HepG2 (cell line): Measurements from ENCODE around the gene XPO5. TPM values are rescaled to one million over a fixed set of nuclear protein-coding genes. Genes with fewer than 3 reads are reported as not detected.
A peak's percentile ranks its signal among the peaks of the same experiment; 100 is the strongest.

Source experiments
- CCAR2 ChIP-seq: fragments of 200-400 bp; formaldehyde crosslinking; optimal IDR thresholded peaks from 2 replicates; pipeline ENCODE3; 2018; ENCODE audit warnings: low read depth, mild to moderate bottlenecking, low read length, moderate library complexity
- ERF ChIP-seq: IDR thresholded peaks from 2 replicates; pipeline ENCODE4 v1.6.1; 2018; ENCODE audit warnings: missing biosample characterization, missing genetic modification reagents
- FOXA1 ChIP-seq, 2 experiments: fragments of 450-650 bp in 1 of 2; sonication (generic) in 1 of 2; formaldehyde crosslinking in 1 of 2; IDR thresholded peaks; 2 replicates each; pipeline versions ENCODE4 v1.4.0 to v1.6.1; 2016 to 2020; ENCODE audit warnings: missing genetic modification reagents in 1 of 2
- KDM2A ChIP-seq: sonication (generic); formaldehyde crosslinking; IDR thresholded peaks from 2 replicates; pipeline ENCODE4 v1.4.0; 2020; ENCODE audit warnings: low read depth, missing genetic modification reagents, borderline replicate concordance
- KLF16 ChIP-seq, 2 experiments: sonication (generic) in 1 of 2; formaldehyde crosslinking in 1 of 2; IDR thresholded peaks; 2 replicates each; pipeline versions ENCODE4 v1.6.1 to v1.8.0; 2016 to 2023; ENCODE audit warnings: missing genetic modification reagents in 2 of 2, missing compliant biosample characterization in 1 of 2
- LCORL ChIP-seq, 2 experiments: fragments of 450-650 bp in 1 of 2; sonication (generic) in 1 of 2; formaldehyde crosslinking in 1 of 2; IDR thresholded peaks; 2 replicates each; pipeline versions ENCODE4 v1.5.0 to v1.6.1; 2017 to 2020; ENCODE audit warnings: antibody characterized with exemption in 1 of 2, missing genetic modification reagents in 1 of 2
- MED8 ChIP-seq: sonication (generic); formaldehyde crosslinking; IDR thresholded peaks from 2 replicates; pipeline ENCODE4 v1.8.1; 2023; ENCODE audit warnings: mild to moderate bottlenecking, missing genetic modification reagents; ENCODE audit not compliant: insufficient replicate concordance
- ONECUT2 ChIP-seq: sonication (generic); formaldehyde crosslinking; IDR thresholded peaks from 2 replicates; pipeline ENCODE4 v1.4.0; 2020; ENCODE audit warnings: missing genetic modification reagents
- PLRG1 ChIP-seq: fragments of 450-650 bp; conservative IDR thresholded peaks from 2 replicates; pipeline ENCODE4 v1.6.1; 2016
- REXO4 ChIP-seq: sonication (generic); formaldehyde crosslinking; IDR thresholded peaks from 2 replicates; pipeline ENCODE4 v1.8.0; 2022; ENCODE audit warnings: missing genetic modification reagents, mild to moderate bottlenecking, borderline replicate concordance
- SRY ChIP-seq: sonication (generic); formaldehyde crosslinking; IDR thresholded peaks from 2 replicates; pipeline ENCODE4 v1.8.0; 2022; ENCODE audit warnings: mild to moderate bottlenecking, missing genetic modification reagents
- TOPORS ChIP-seq: sonication (generic); formaldehyde crosslinking; IDR thresholded peaks from 2 replicates; pipeline ENCODE4 v1.8.0; 2023; ENCODE audit warnings: mild to moderate bottlenecking, missing genetic modification reagents
- U2AF1 ChIP-seq: fragments of 200-400 bp; formaldehyde crosslinking; optimal IDR thresholded peaks from 2 replicates; pipeline ENCODE3; 2017; ENCODE audit warnings: mild to moderate bottlenecking, low read depth, low read length
- ZBTB3 ChIP-seq: sonication (generic); formaldehyde crosslinking; IDR thresholded peaks from 2 replicates; pipeline ENCODE4 v1.4.0; 2020; ENCODE audit warnings: low read depth, mild to moderate bottlenecking, moderate library complexity, missing genetic modification reagents, borderline replicate concordance
- ZFP82 ChIP-seq: sonication (generic); formaldehyde crosslinking; IDR thresholded peaks from 2 replicates; pipeline ENCODE4 v1.5.1; 2020; ENCODE audit warnings: mild to moderate bottlenecking, missing genetic modification reagents, borderline replicate concordance
- ZNF235 ChIP-seq: sonication (generic); formaldehyde crosslinking; IDR thresholded peaks from 2 replicates; pipeline ENCODE4 v1.8.1; 2023; ENCODE audit warnings: mild to moderate bottlenecking, missing genetic modification reagents, borderline replicate concordance
- ZNF275 ChIP-seq: sonication (generic); formaldehyde crosslinking; IDR thresholded peaks from 2 replicates; pipeline ENCODE4 v1.8.0; 2022; ENCODE audit warnings: missing genetic modification reagents, mild to moderate bottlenecking, inconsistent platforms, borderline replicate concordance
- ZNF318 ChIP-seq: sonication (generic); formaldehyde crosslinking; IDR thresholded peaks from 2 replicates; pipeline ENCODE4 v1.4.0; 2020; ENCODE audit warnings: mild to moderate bottlenecking, missing genetic modification reagents
- ZNF639 ChIP-seq: conservative IDR thresholded peaks from 2 replicates; pipeline ENCODE4 v1.6.1; 2018; ENCODE audit warnings: missing genetic modification reagents
- ZNF782 ChIP-seq: sonication (generic); formaldehyde crosslinking; IDR thresholded peaks from 2 replicates; pipeline ENCODE4 v1.4.0; 2020; ENCODE audit warnings: missing genetic modification reagents, mild to moderate bottlenecking, borderline replicate concordance
- polyA plus RNA-seq, 8 experiments: library from polyadenylated mRNA; depleted of rRNA in 3 of 8; stranded (reverse) in 7 of 8; unstranded in 1 of 8; fragments of >200 nt; fragmentation: Illumina TruSeq in 4 of 8; extraction: Trizol in 4 of 8; gene quantifications; 2 replicates each; pipeline versions ENCODE4 v1.2.1 to v1.2.3, GENCODE V29; 2011 to 2016; ENCODE audit warnings: low read depth in 4 of 8, missing spikeins in 1 of 8, mixed read lengths in 1 of 8; ENCODE audit not compliant: insufficient read depth in 1 of 8
- total RNA-seq, 5 experiments: library from RNA; depleted of rRNA; stranded (reverse); fragments of >200 nt; fragmentation: Illumina TruSeq; extraction: Trizol; gene quantifications; 2 replicates each; pipeline ENCODE4 v1.2.3, GENCODE V29; 2016; ENCODE audit warnings: low read depth in 1 of 5

XPO5 gene
- total and polyA plus RNA-seq, 2 of the 13 experiments (the other 11 are each of a cell fraction or from before 2014, with no cell fraction given) = 52.2 to 68.0 TPM

- 0 out of 2 replicates have a peak, but pooled peaks have one; percentile 74 for TF ChIP-seq ZNF318 (CRISPR knock-in tag)
- TF ChIP-seq U2AF1 = no peak
- TF ChIP-seq MED8 (CRISPR knock-in tag) = no peak
- TF ChIP-seq LCORL (IDR thresholded peaks at IDR 0.05) = no peak
- 0 out of 2 replicates have a peak, but pooled peaks have one; percentile 21 for TF ChIP-seq LCORL (CRISPR knock-in tag; IDR thresholded peaks at IDR 0.05)
- TF ChIP-seq ZNF639 (CRISPR knock-in tag) = no peak
- TF ChIP-seq ZBTB3 (CRISPR knock-in tag) = no peak
- TF ChIP-seq KDM2A (CRISPR knock-in tag) = peak; percentile 26; the same call in 1 of the 2 replicates
- TF ChIP-seq TOPORS (CRISPR knock-in tag) = no peak
- TF ChIP-seq CCAR2 = peak; percentile 15
- no peak for TF ChIP-seq ZNF235 (CRISPR knock-in tag)
- no peak for TF ChIP-seq KLF16 (CRISPR knock-in tag; IDR thresholded peaks at IDR 0.05)
- no peak for TF ChIP-seq REXO4 (CRISPR knock-in tag)
- TF ChIP-seq ONECUT2 = no peak
- TF ChIP-seq ERF (CRISPR knock-in tag) = no peak
- TF ChIP-seq FOXA1 (IDR thresholded peaks at IDR 0.05) = no peak
- TF ChIP-seq FOXA1 (CRISPR knock-in tag; IDR thresholded peaks at IDR 0.05) = no peak
- no peak for TF ChIP-seq ZNF782 (CRISPR knock-in tag)
- no peak for TF ChIP-seq ZNF275 (CRISPR knock-in tag)
- TF ChIP-seq PLRG1 = no peak
- TF ChIP-seq SRY (CRISPR knock-in tag) = 0 out of 2 replicates have a peak, but pooled peaks have one; percentile 34
- no peak for TF ChIP-seq ZFP82 (CRISPR knock-in tag)
Measured at GRCh38 chr6:43515808-43516207, 60.0 kb downstream of the XPO5 start (continued).
